PC-3 (cell line): ENCODE data around the gene CSDE1. TPM values are rescaled to one million over a fixed set of nuclear protein-coding genes. Genes with fewer than 3 reads are reported as not detected.

Source experiments
- ATAC-seq: fragments of 200-7000 bp; cut with Tn5 transposase; 2 replicates; pipeline ENCODE4 v1.9.1; 2020; ENCODE audit warnings: mild to moderate bottlenecking, moderate library complexity
- BruUV-seq: library from RNA; stranded (reverse); fragments of 400-500 nt; replicated peaks from 2 replicates; lab custom pipeline; 2021; lab: Mats Ljungman, UMichigan
- CTCF ChIA-PET: fragments of 300-600 bp; sonication (Branson Sonifier 250); formaldehyde crosslinking; loops from one replicate; lab custom pipeline; 2022; ENCODE audit warnings: antibody characterized with exemption; lab: Charles Lee
- POLR2A ChIA-PET: fragments of 300-600 bp; sonication (Branson Sonifier 250); formaldehyde crosslinking; loops from one replicate; lab custom pipeline; 2022; ENCODE audit warnings: antibody characterized with exemption; ENCODE audit not compliant: unreplicated experiment; lab: Charles Lee
- DNase-seq: peaks from one replicate; pipeline ENCODE4 v3.0.0-alpha.2; 2015
- H2AFZ ChIP-seq: fragments of 300-600 bp; sonication (generic); 2 replicates; pipeline ENCODE4 v1.6.0; 2016; ENCODE audit warnings: antibody characterized with exemption, low read length
- H3F3A ChIP-seq: fragments of 300-600 bp; sonication (generic); one replicate; pipeline ENCODE4 v1.6.0; 2017; ENCODE audit warnings: antibody characterized with exemption, low read length, control low read depth, mild to moderate bottlenecking; ENCODE audit not compliant: unreplicated experiment
- H3K27ac ChIP-seq: fragments of 300-600 bp; sonication (generic); 2 replicates; pipeline ENCODE4 v1.5.1; 2016; ENCODE audit warnings: mild to moderate bottlenecking, low read length
- H3K27me3 ChIP-seq: fragments of 300-600 bp; sonication (generic); 2 replicates; pipeline ENCODE4 v1.6.1; 2016; ENCODE audit warnings: low read length, mixed read lengths
- H3K36me3 ChIP-seq: fragments of 300-600 bp; sonication (generic); 2 replicates; pipeline ENCODE4 v1.6.1; 2016; ENCODE audit warnings: low read depth, mixed run types, low read length, mixed read lengths
- H3K4me1 ChIP-seq: fragments of 300-600 bp; sonication (generic); 2 replicates; pipeline ENCODE4 v1.5.1; 2016; ENCODE audit warnings: low read length; ENCODE audit not compliant: insufficient read depth
- H3K4me2 ChIP-seq: fragments of 300-600 bp; sonication (generic); 2 replicates; pipeline ENCODE4 v1.6.0; 2016; ENCODE audit warnings: low read length
- H3K4me3 ChIP-seq: fragments of 300-600 bp; sonication (generic); 2 replicates; pipeline ENCODE4 v1.5.1; 2016; ENCODE audit warnings: mild to moderate bottlenecking, low read length, mixed read lengths
- H3K79me2 ChIP-seq: fragments of 300-600 bp; sonication (generic); 2 replicates; pipeline ENCODE4 v1.6.1; 2017; ENCODE audit warnings: low read length, mixed read lengths
- H3K9ac ChIP-seq: fragments of 300-600 bp; sonication (generic); 2 replicates; pipeline ENCODE4 v1.6.0; 2016; ENCODE audit warnings: mild to moderate bottlenecking, low read length
- H3K9me2 ChIP-seq: fragments of 300-600 bp; sonication (generic); replicated peaks from 2 replicates; pipeline ENCODE4 v1.6.1; 2016; ENCODE audit warnings: mixed run types, low read length, mixed read lengths
- H3K9me3 ChIP-seq: fragments of 300-600 bp; sonication (generic); 2 replicates; pipeline ENCODE4 v1.6.1; 2016; ENCODE audit warnings: low read length, mixed read lengths
- H4K20me1 ChIP-seq: fragments of 300-600 bp; sonication (generic); 2 replicates; pipeline ENCODE4 v1.6.1; 2016; ENCODE audit warnings: low read length, mixed read lengths
- EZH2 ChIP-seq: fragments of 300-600 bp; sonication (generic); IDR thresholded peaks from one replicate; pipeline ENCODE4 v1.6.1; 2017; ENCODE audit warnings: antibody characterized with exemption, mild to moderate bottlenecking, low read length; ENCODE audit not compliant: unreplicated experiment
- EZH2phosphoT487 ChIP-seq: fragments of 300-600 bp; sonication (generic); IDR thresholded peaks from 2 replicates; pipeline ENCODE4 v1.6.1; 2018; ENCODE audit warnings: mild to moderate bottlenecking, antibody characterized with exemption, low read length, borderline replicate concordance
- intact Hi-C: fragments of 100-400 bp; cut with micrococcal nuclease; formaldehyde crosslinking; loops from 2 replicates; pipeline ENCODE4 v1.9.0; 2023
- total RNA-seq: library from RNA; depleted of rRNA; stranded (reverse); fragments of >200 nt; gene quantifications from 2 replicates; pipeline ENCODE4 v1.2.3, GENCODE V29; 2014
- TF ChIP-seq, protein P1 (sequence below): fragments of 300-600 bp; sonication (generic); conservative IDR thresholded peaks from 2 replicates; pipeline ENCODE4 v1.5.1; 2017; ENCODE audit warnings: antibody characterized with exemption, low read depth, mild to moderate bottlenecking, low read length

Gene CSDE1
- total RNA-seq, 1 experiment from 2014 or later = 480 TPM

GRCh38 chr1:114758256-114758832 lies 560 bp upstream of the CSDE1 start:
- Histone ChIP-seq H3K4me3 (peak overlapping the region; percentile 89), H3K4me2 (peak overlapping the region; percentile 94), H3K9me2 (no peaks in the 10 kb centered on the region), H2AFZ (peak overlapping the region; percentile 93), H3K79me2 (peaks cover 45% of the 10 kb centered on the region), H3K27me3 (no peaks in the 10 kb centered on the region), H3K36me3 (peaks cover 13% of the 10 kb centered on the region), H3K9ac (peak overlapping the region; percentile 99), H3F3A (no peaks in the 10 kb centered on the region), H3K9me3 (no peaks in the 10 kb centered on the region), H3K27ac (peak overlapping the region; percentile 13), H4K20me1 (peaks cover 39% of the 10 kb centered on the region), H3K4me1 (peaks cover 24% of the 10 kb centered on the region)
- TF ChIP-seq, protein P1, sequence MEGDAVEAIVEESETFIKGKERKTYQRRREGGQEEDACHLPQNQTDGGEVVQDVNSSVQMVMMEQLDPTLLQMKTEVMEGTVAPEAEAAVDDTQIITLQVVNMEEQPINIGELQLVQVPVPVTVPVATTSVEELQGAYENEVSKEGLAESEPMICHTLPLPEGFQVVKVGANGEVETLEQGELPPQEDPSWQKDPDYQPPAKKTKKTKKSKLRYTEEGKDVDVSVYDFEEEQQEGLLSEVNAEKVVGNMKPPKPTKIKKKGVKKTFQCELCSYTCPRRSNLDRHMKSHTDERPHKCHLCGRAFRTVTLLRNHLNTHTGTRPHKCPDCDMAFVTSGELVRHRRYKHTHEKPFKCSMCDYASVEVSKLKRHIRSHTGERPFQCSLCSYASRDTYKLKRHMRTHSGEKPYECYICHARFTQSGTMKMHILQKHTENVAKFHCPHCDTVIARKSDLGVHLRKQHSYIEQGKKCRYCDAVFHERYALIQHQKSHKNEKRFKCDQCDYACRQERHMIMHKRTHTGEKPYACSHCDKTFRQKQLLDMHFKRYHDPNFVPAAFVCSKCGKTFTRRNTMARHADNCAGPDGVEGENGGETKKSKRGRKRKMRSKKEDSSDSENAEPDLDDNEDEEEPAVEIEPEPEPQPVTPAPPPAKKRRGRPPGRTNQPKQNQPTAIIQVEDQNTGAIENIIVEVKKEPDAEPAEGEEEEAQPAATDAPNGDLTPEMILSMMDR = no peak; the same call in 1 of the 2 replicates
- TF ChIP-seq EZH2phosphoT487 (no peak), EZH2 (no peak)
- intact Hi-C loops = no loop called here
- ATAC-seq (no peak), DNase-seq (no peak)
- CTCF ChIA-PET = no interaction called here
- POLR2A ChIA-PET = no interaction called here
- TSS peak; percentile 80 for BruUV-seq

DNA sequence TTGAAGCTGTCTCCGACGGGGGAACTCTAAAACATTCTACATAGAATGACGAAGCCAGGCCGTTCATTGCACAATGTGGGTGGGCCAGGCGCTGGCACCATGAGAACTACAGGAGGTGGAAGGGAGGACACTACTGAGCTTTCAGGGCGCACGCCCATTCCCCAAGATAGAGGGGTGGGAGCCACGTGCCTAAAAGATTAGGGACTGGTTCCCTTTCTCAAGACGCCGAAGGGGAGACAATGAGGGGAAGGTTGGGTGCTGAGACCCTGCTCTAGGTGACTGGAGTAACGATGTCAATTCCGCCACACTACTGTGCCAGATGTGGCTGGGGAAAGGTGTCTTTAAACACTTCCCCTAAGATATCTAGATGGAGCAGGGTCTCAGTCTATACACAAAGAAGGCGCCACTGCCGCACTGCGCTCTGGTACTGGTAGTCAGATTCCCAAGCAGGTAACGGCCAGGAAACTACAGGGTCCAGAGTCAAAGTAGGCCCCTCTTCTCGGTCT lies 782 bp downstream of the CSDE1 start:
- no peaks in the 10 kb centered on the region for H3F3A ChIP-seq
- peak overlapping the region; percentile 94 for H3K4me2 ChIP-seq
- H3K4me1 ChIP-seq = peaks cover 24% of the 10 kb centered on the region
- peak overlapping the region; percentile 80 for H3K27ac ChIP-seq
- H3K4me3 ChIP-seq = peak overlapping the region; percentile 89
- intact Hi-C loops = loop anchor here (2.0 kb wide), 1 partner anchor 24 kb away; the partner anchor contains the start of gene SIKE1
- H3K36me3 ChIP-seq = peaks cover 13% of the 10 kb centered on the region
- BruUV-seq = no TSS peak
- POLR2A ChIA-PET = interaction anchor here (0.5 to 0.6 kb wide), 2 partner anchors 12 to 29 kb away, joined by 4 to 16 read pairs; no protein-coding TSS in a partner anchor
- DNase-seq (peak; percentile 37), ATAC-seq (no peak)
- H2AFZ ChIP-seq = no peak overlapping the region
- H3K9me3 ChIP-seq = no peaks in the 10 kb centered on the region
- H3K79me2 ChIP-seq = peaks cover 58% of the 10 kb centered on the region
- TF ChIP-seq, protein P1 = no peak
- no peak for TF ChIP-seq EZH2
- TF ChIP-seq EZH2phosphoT487 = no peak
- peaks cover 52% of the 10 kb centered on the region for H4K20me1 ChIP-seq
- CTCF ChIA-PET = interaction anchor here (0.6 kb wide), 1 partner anchor 353 kb away, joined by 3 read pairs; no protein-coding TSS in a partner anchor
- peak overlapping the region; percentile 99 for H3K9ac ChIP-seq
- H3K27me3 ChIP-seq = no peaks in the 10 kb centered on the region
- H3K9me2 ChIP-seq = no peaks in the 10 kb centered on the region
